ENCODE results near the gene MSL1.
A peak's percentile ranks its signal among the peaks of the same experiment; 100 is the strongest.

GRCh38 chr17:40086150-40087044, 35.4 kb upstream of the MSL1 start:
- TF ChIP-seq, protein P1, sequence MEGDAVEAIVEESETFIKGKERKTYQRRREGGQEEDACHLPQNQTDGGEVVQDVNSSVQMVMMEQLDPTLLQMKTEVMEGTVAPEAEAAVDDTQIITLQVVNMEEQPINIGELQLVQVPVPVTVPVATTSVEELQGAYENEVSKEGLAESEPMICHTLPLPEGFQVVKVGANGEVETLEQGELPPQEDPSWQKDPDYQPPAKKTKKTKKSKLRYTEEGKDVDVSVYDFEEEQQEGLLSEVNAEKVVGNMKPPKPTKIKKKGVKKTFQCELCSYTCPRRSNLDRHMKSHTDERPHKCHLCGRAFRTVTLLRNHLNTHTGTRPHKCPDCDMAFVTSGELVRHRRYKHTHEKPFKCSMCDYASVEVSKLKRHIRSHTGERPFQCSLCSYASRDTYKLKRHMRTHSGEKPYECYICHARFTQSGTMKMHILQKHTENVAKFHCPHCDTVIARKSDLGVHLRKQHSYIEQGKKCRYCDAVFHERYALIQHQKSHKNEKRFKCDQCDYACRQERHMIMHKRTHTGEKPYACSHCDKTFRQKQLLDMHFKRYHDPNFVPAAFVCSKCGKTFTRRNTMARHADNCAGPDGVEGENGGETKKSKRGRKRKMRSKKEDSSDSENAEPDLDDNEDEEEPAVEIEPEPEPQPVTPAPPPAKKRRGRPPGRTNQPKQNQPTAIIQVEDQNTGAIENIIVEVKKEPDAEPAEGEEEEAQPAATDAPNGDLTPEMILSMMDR (conservative IDR thresholded peaks at IDR 0.05 in 1 of 2, IDR thresholded peaks at IDR 0.05 in 1 of 2; ENCODE audit: low read depth in 1 of 2, low read length in 2 of 2) = peak; percentile 65 to 75
- TF ChIP-seq EZH2 (IDR thresholded peaks at IDR 0.05; ENCODE audit: low read length, missing control alignments) = no peak
